Adrenal gland (tissue), 12 donors: ENCODE data around the gene NDEL1. TPM values are rescaled to one million over a fixed set of nuclear protein-coding genes. Genes with fewer than 3 reads are reported as not detected.

Experiments
- DNase-seq, 7 donors: peaks; one replicate each; pipeline ENCODE4 v3.0.0-alpha.2; 2019 to 2020
- H3K27ac ChIP-seq, 5 donors: fragments of 200-600 bp; sonication (generic) in 4 of 5; 1 replicate in 3 of 5; 2 replicates in 2 of 5; pipeline versions ENCODE4 v1.5.1 to v1.8.0; 2016 to 2020; ENCODE audit warnings: mild to moderate bottlenecking in 1 of 5
- H3K27me3 ChIP-seq: fragments of 200-600 bp; 2 replicates; pipeline ENCODE4 v1.8.0; 2021
- H3K36me3 ChIP-seq, 2 donors: fragments of 200-600 bp; replicated peaks in 1 of 2; 1 replicate in 1 of 2; 2 replicates in 1 of 2; pipeline versions ENCODE4 v1.5.1 to v1.8.0; 2018 to 2022
- H3K4me1 ChIP-seq, 2 donors: fragments of 200-600 bp; replicated peaks in 1 of 2; 1 replicate in 1 of 2; 2 replicates in 1 of 2; pipeline versions ENCODE4 v1.5.1 to v1.8.0; 2018 to 2021
- H3K4me3 ChIP-seq, 4 donors: fragments of 200-600 bp; sonication (generic) in 3 of 4; one replicate each; pipeline ENCODE4 v1.5.1; 2016 to 2018
- H3K9me3 ChIP-seq, 3 donors: fragments of 200-600 bp; sonication (generic) in 1 of 3; replicated peaks in 1 of 3; 1 replicate in 2 of 3; 2 replicates in 1 of 3; pipeline versions ENCODE4 v1.5.1 to v1.8.0; 2016 to 2021
- POLR2A ChIP-seq, 2 donors: fragments of 450-650 bp; IDR thresholded peaks; one replicate each; pipeline ENCODE4 v1.6.1; 2017; ENCODE audit warnings: antibody characterized with exemption in 2 of 2, mild to moderate bottlenecking in 2 of 2, moderate library complexity in 1 of 2
- WGBS, 4 donors: extraction: QIAGEN DNeasy Blood & Tissue Kit in 2 of 4; methylation state at CpG; one replicate each; pipeline versions ENCODE4 v1.1.5 to v1.1.7; 2013 to 2017; 5-methylcytosine and 5-hydroxymethylcytosine counted together
- intact Hi-C, 2 donors: fragments of 100-400 bp; cut with DNase I; formaldehyde crosslinking; loops; one replicate each; pipeline versions ENCODE4 v1.14.1 to v1.15.0; 2022 to 2023
- polyA plus RNA-seq, 3 donors: library from polyadenylated mRNA; stranded (reverse); fragments of 200-250 nt in 2 of 3; fragments of 350-450 nt in 1 of 3; fragmentation: Illumina TruSeq in 1 of 3; extraction: RNeasy Lipid Tissue Mini Kit (QIAGEN cat#74804) in 1 of 3; gene quantifications; one replicate each; pipeline ENCODE4 v1.2.3, GENCODE V29; 2013 to 2014
- total RNA-seq, 9 donors: library from RNA; depleted of rRNA in 4 of 9; stranded (reverse); fragments of >200 nt in 4 of 9; fragments of 120-200 nt in 1 of 9; fragmentation: NEBNext Ultra II Directional in 1 of 9; extraction: Animal tissue kit (Norgen Biotek cat#: 25700) in 1 of 9; gene quantifications; one replicate each; pipeline versions ENCODE4 v1.1.0 to v1.2.4, GENCODE V29; 2013 to 2023
- TF ChIP-seq, protein P1 (sequence below), 6 experiments: fragments of 450-650 bp in 4 of 6; fragments of 200-600 bp in 2 of 6; sonication (generic) in 1 of 6; IDR thresholded peaks; 1 replicate in 5 of 6; 2 replicates in 1 of 6; pipeline versions ENCODE4 v1.5.1 to v1.8.0; 2016 to 2021; ENCODE audit warnings: antibody characterized with exemption in 6 of 6, mild to moderate bottlenecking in 2 of 6, moderate library complexity in 1 of 6
- donor health status: healthy with polysubstance abuse.
- donor health status: Bipolar disorder and iron deficiency.
- donor health status: DM: yes; HTN: yes; CAD: no.
- donor health status: DM: no; HTN: no; CAD: no.
- donor health status: DM: no; HTN: no; CAD: no.
- donor health status: DM: yes; HTN: yes; CAD: no.

The NDEL1 gene
- total and polyA plus RNA-seq, 12 donors, result 21.9 to 265 (median 47.0) TPM

DNA sequence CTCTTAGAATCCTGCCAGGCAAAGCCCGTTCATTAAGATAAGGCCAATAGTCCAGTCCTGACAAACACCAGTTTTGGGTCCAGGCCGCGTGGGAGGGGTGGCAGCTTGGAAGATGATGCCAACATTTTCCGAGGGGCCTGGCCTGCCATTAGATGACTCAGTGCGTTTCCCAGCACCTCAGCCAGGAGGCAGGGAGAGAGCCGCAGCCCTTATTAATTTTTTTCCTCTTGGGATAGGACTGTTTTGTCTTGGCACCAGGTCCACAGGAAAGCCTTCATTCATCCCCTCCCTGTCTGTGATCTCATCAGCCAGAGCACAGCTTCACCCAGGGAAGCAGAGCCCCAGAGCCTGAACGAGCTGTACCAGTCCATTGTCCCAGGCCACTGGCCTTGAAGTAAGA, 4.7 kb upstream of the NDEL1 start:
- TF ChIP-seq POLR2A (IDR thresholded peaks at IDR 0.05), result peak in 1 of 2 donors; percentile 43
- TF ChIP-seq, protein P1, sequence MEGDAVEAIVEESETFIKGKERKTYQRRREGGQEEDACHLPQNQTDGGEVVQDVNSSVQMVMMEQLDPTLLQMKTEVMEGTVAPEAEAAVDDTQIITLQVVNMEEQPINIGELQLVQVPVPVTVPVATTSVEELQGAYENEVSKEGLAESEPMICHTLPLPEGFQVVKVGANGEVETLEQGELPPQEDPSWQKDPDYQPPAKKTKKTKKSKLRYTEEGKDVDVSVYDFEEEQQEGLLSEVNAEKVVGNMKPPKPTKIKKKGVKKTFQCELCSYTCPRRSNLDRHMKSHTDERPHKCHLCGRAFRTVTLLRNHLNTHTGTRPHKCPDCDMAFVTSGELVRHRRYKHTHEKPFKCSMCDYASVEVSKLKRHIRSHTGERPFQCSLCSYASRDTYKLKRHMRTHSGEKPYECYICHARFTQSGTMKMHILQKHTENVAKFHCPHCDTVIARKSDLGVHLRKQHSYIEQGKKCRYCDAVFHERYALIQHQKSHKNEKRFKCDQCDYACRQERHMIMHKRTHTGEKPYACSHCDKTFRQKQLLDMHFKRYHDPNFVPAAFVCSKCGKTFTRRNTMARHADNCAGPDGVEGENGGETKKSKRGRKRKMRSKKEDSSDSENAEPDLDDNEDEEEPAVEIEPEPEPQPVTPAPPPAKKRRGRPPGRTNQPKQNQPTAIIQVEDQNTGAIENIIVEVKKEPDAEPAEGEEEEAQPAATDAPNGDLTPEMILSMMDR (IDR thresholded peaks at IDR 0.05), result peak in 1 of 6 experiments; percentile 5
- WGBS, 4 donors, result 28 to 51% (median 44%) methylated on average over 7 of the region's 7 CpGs
- peak; percentile 55 to 91 (median 86) for DNase-seq
- Histone ChIP-seq H3K36me3 (no peaks in the 10 kb centered on the region), H3K27me3 (no peaks in the 10 kb centered on the region), H3K27ac (peak overlapping the region; percentile 29 to 86 (median 60)), H3K9me3 (no peaks in the 10 kb centered on the region), H3K4me3 (no peak overlapping the region), H3K4me1 (peaks cover 0 to 11% of the 10 kb centered on the region in 2 donors)
- intact Hi-C loops, result no loop called here

DNA sequence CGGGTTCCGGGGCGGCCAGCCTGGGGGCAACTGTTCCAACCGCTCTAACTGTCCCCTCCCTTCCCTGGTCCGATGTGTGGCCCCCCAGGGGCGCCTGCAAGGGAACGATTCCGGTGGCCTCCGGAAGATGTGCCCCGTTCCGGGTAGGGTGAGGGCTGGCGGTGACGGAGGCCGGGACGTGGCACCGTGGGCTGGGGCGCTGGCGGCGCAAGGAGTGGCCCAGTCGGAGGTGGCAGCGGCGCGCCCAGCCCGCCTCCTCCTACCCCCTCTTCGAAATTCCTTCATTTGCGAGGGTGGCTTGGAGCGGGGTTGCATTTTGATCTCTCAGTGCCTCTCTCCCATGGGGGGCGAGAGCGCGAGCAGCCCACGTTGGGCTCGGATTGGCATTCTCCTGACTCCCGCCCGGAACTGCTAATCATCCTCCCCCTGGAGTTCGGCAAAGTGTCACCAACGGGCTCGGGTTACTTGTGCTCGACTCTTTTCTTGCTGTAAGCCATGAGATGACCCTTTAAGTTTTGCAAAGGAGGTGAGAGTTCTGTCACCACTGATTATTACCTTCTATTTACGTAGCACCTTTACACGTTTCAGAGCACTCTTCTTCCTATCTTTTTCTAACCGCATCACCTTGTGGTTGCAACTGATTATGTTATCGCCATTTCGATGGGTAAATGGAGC, 622 bp downstream of the NDEL1 start:
- H3K9me3 ChIP-seq, result no peaks in the 10 kb centered on the region
- TF ChIP-seq, protein P1 (IDR thresholded peaks at IDR 0.05), result peak in 2 of 6 experiments; percentile 25 to 28
- no peak for TF ChIP-seq POLR2A (IDR thresholded peaks at IDR 0.05)
- peak; percentile 64 to 82 (median 72) for DNase-seq
- H3K27me3 ChIP-seq, result no peaks in the 10 kb centered on the region
- H3K36me3 ChIP-seq, result peaks cover 0 to 7% of the 10 kb centered on the region in 2 donors
- WGBS, 4 donors, result 0% methylated on average over 15 to 43 of the region's 43 CpGs
- peak overlapping the region; percentile 98 to 100 (median 99) for H3K27ac ChIP-seq
- H3K4me3 ChIP-seq, result peak overlapping the region; percentile 31 to 94 (median 72)
- intact Hi-C loops, result no loop called here
- peaks cover 15 to 38% of the 10 kb centered on the region in 2 donors for H3K4me1 ChIP-seq

DNA sequence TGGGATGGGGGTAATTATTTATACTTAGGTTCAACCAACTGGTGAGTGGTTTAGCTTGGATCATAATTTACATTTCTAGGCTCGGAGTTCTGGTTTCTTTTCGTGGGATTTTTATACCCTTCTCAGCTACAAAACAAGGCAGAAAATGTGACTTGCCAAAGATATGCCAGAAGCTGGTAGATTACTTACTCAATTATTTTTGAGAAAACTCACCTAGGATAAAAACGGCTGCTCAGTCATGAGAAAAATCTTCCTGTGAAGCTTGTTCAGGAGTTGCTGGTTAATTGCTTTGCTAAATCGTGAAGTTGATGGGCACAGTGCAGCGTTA, 1.1 kb downstream of the NDEL1 start:
- Histone ChIP-seq H3K27me3 (no peaks in the 10 kb centered on the region), H3K4me1 (peaks cover 15 to 38% of the 10 kb centered on the region in 2 donors), H3K9me3 (no peaks in the 10 kb centered on the region), H3K36me3 (peaks cover 0 to 7% of the 10 kb centered on the region in 2 donors), H3K27ac (peak overlapping the region in 4 of 5 donors; percentile 98 to 100 (median 100)), H3K4me3 (peak overlapping the region in 3 of 4 donors; percentile 71 to 94 (median 73))
- WGBS, 4 donors, result 10 to 17% (median 14%) methylated on average over 5 of the region's 5 CpGs
- DNase-seq, result no peak
- TF ChIP-seq, protein P1 (IDR thresholded peaks at IDR 0.05), result no peak
- TF ChIP-seq POLR2A (IDR thresholded peaks at IDR 0.05), result no peak
- intact Hi-C loops, result no loop called here

DNA sequence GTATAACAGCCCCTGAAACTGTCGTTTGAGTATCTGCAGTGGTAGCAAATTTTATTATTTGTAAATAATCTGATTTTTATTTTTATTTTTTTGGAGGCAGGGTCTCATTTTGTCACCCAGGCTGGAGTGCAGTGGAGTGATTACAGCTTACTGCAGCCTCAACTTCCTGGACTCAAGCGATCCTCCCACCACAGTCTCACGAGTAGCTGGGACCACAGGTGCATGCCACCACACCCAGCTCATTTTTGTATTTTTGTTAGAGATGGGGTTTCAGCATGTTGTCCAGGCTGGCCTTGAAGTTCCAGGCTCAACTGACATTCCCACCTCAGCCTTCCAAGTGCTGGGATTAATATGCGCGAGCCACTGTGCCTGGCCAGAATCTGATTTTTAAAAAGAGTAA, 2.8 kb downstream of the NDEL1 start:
- H3K4me3 ChIP-seq, result no peak overlapping the region
- DNase-seq, result no peak
- intact Hi-C loops, result no loop called here
- 84 to 88% (median 85%) methylated on average over 5 of the region's 5 CpGs for WGBS, 4 donors
- no peaks in the 10 kb centered on the region for H3K27me3 ChIP-seq
- no peaks in the 10 kb centered on the region for H3K9me3 ChIP-seq
- TF ChIP-seq, protein P1 (IDR thresholded peaks at IDR 0.05), result no peak
- TF ChIP-seq POLR2A (IDR thresholded peaks at IDR 0.05), result no peak
- no peak overlapping the region for H3K27ac ChIP-seq
- peaks cover 15 to 44% of the 10 kb centered on the region in 2 donors for H3K4me1 ChIP-seq
- peaks cover 0 to 7% of the 10 kb centered on the region in 2 donors for H3K36me3 ChIP-seq
